H9 (cell line): ENCODE measurements around the gene TMEM39A. TPM values are rescaled to one million over a fixed set of nuclear protein-coding genes. Genes with fewer than 3 reads are reported as not detected.

Experiments
- DNase-seq: peaks from one replicate; pipeline ENCODE4 v3.0.0-alpha.2; 2017
- H2AFZ ChIP-seq: one replicate; pipeline ENCODE4 v1.6.1; 2013; ENCODE audit warnings: mild to moderate bottlenecking, low read length, control low read depth, moderate library complexity
- H2AK5ac ChIP-seq: 2 replicates; pipeline ENCODE4 v1.6.1; 2013; ENCODE audit warnings: low read length, control low read depth, mixed read lengths; ENCODE audit not compliant: insufficient read length
- H2BK120ac ChIP-seq: one replicate; pipeline ENCODE4 v1.6.1; 2013; ENCODE audit warnings: low read depth, mild to moderate bottlenecking, low read length, control low read depth, inconsistent platforms; ENCODE audit not compliant: poor library complexity, severe bottlenecking
- H2BK12ac ChIP-seq: 2 replicates; pipeline ENCODE4 v1.6.1; 2013; ENCODE audit warnings: low read length, control low read depth, mixed read lengths, low read depth; ENCODE audit not compliant: insufficient read length
- H2BK15ac ChIP-seq: 2 replicates; pipeline ENCODE4 v1.6.1; 2013; ENCODE audit warnings: low read depth, low read length, control low read depth
- H2BK20ac ChIP-seq: one replicate; pipeline ENCODE4 v1.6.1; 2013; ENCODE audit warnings: low read depth, mild to moderate bottlenecking, low read length, control low read depth, inconsistent platforms; ENCODE audit not compliant: poor library complexity, severe bottlenecking
- H2BK5ac ChIP-seq: 2 replicates; pipeline ENCODE4 v1.6.1; 2013; ENCODE audit warnings: low read length, control low read depth, mixed read lengths; ENCODE audit not compliant: insufficient read length
- H3K14ac ChIP-seq: 2 replicates; pipeline ENCODE4 v1.6.1; 2013; ENCODE audit warnings: low read length, control low read depth; ENCODE audit not compliant: insufficient read depth
- H3K18ac ChIP-seq: 2 replicates; pipeline ENCODE4 v1.6.1; 2013; ENCODE audit warnings: low read depth, mild to moderate bottlenecking, mixed read lengths, low read length, control low read depth; ENCODE audit not compliant: insufficient read length
- H3K23ac ChIP-seq: 2 replicates; pipeline ENCODE4 v1.6.1; 2013; ENCODE audit warnings: low read length, control low read depth, mixed read lengths, low read depth; ENCODE audit not compliant: insufficient read length
- H3K23me2 ChIP-seq: 2 replicates; pipeline ENCODE4 v1.6.1; 2013; ENCODE audit warnings: low read depth, mild to moderate bottlenecking, mixed read lengths, low read length, control low read depth; ENCODE audit not compliant: insufficient read length, poor library complexity, severe bottlenecking
- H3K27ac ChIP-seq: 2 replicates; pipeline ENCODE4 v1.5.1; 2013; ENCODE audit warnings: low read length, control low read depth, mixed read lengths, low read depth; ENCODE audit not compliant: insufficient read length
- H3K27me3 ChIP-seq: 2 replicates; pipeline ENCODE4 v1.6.1; 2013; ENCODE audit warnings: low read length, control low read depth, inconsistent platforms; ENCODE audit not compliant: insufficient read depth
- H3K4ac ChIP-seq: 2 replicates; pipeline ENCODE4 v1.6.1; 2013; ENCODE audit warnings: low read depth, mild to moderate bottlenecking, control low read depth, inconsistent platforms, low read length, moderate library complexity
- H3K4me1 ChIP-seq: 2 replicates; pipeline ENCODE4 v1.6.1; 2013; ENCODE audit warnings: low read length, control low read depth, inconsistent platforms; ENCODE audit not compliant: insufficient read depth
- H3K4me2 ChIP-seq: 2 replicates; pipeline ENCODE4 v1.6.1; 2013; ENCODE audit warnings: low read length, control low read depth, mixed read lengths; ENCODE audit not compliant: insufficient read length, insufficient read depth
- H3K56ac ChIP-seq: 2 replicates; pipeline ENCODE4 v1.6.1; 2013; ENCODE audit warnings: low read depth, mild to moderate bottlenecking, mixed read lengths, low read length, control low read depth; ENCODE audit not compliant: insufficient read length
- H3K79me1 ChIP-seq: 2 replicates; pipeline ENCODE4 v1.6.1; 2013; ENCODE audit warnings: low read depth, mild to moderate bottlenecking, moderate library complexity, low read length, control low read depth, inconsistent platforms; ENCODE audit not compliant: insufficient read depth, poor library complexity, severe bottlenecking
- H3K79me2 ChIP-seq: 2 replicates; pipeline ENCODE4 v1.6.1; 2013; ENCODE audit warnings: low read length, control low read depth, inconsistent platforms; ENCODE audit not compliant: insufficient read depth
- H3K9ac ChIP-seq: 2 replicates; pipeline ENCODE4 v1.6.1; 2013; ENCODE audit warnings: low read length, control low read depth, mixed read lengths; ENCODE audit not compliant: insufficient read length; ENCODE audit errors: extremely low read depth
- H3K9me3 ChIP-seq: one replicate; pipeline ENCODE4 v1.6.1; 2013; ENCODE audit warnings: low read depth, low read length, inconsistent platforms; ENCODE audit not compliant: control insufficient read depth
- H3T11ph ChIP-seq: one replicate; pipeline ENCODE4 v1.6.1; 2013; ENCODE audit warnings: mild to moderate bottlenecking, low read length, control low read depth, inconsistent platforms
- H4K20me1 ChIP-seq: one replicate; pipeline ENCODE4 v1.6.1; 2013; ENCODE audit not compliant: control insufficient read depth, insufficient read length, insufficient read depth
- H4K5ac ChIP-seq: 2 replicates; pipeline ENCODE4 v1.6.1; 2013; ENCODE audit warnings: low read depth, mild to moderate bottlenecking, mixed read lengths, low read length, control low read depth; ENCODE audit not compliant: insufficient read length
- H4K8ac ChIP-seq: replicated peaks from 2 replicates; pipeline ENCODE4 v1.6.1; 2013; ENCODE audit warnings: low read length, control low read depth, mixed read lengths, low read depth; ENCODE audit not compliant: insufficient read length
- H4K91ac ChIP-seq: 2 replicates; pipeline ENCODE4 v1.6.1; 2013; ENCODE audit warnings: low read depth, mild to moderate bottlenecking, moderate library complexity, mixed read lengths, low read length, control low read depth; ENCODE audit not compliant: insufficient read length
- H3K27ac Mint-ChIP-seq, 3 experiments: 2 replicates in 2 of 3; 3 replicates in 1 of 3; pipeline ENCODE4 v1.8.0; 2020 to 2021; ENCODE audit warnings: mixed read lengths in 3 of 3, mild to moderate bottlenecking in 1 of 3, moderate library complexity in 1 of 3
- H3K27me3 Mint-ChIP-seq: 2 replicates; pipeline ENCODE4 v1.8.0; 2021; ENCODE audit warnings: low read depth, mild to moderate bottlenecking, moderate library complexity, mixed read lengths
- H3K36me3 Mint-ChIP-seq, 3 experiments: 2 replicates in 2 of 3; 3 replicates in 1 of 3; pipeline ENCODE4 v1.8.0; 2020 to 2021; ENCODE audit warnings: low read depth in 3 of 3, mixed read lengths in 3 of 3; ENCODE audit not compliant: insufficient read depth in 1 of 3
- H3K4me1 Mint-ChIP-seq, 2 experiments: 2 replicates each; pipeline ENCODE4 v1.8.0; 2020; ENCODE audit warnings: mixed read lengths in 2 of 2
- H3K4me3 Mint-ChIP-seq, 2 experiments: 2 replicates in 1 of 2; 3 replicates in 1 of 2; pipeline ENCODE4 v1.8.0; 2020 to 2021; ENCODE audit warnings: mild to moderate bottlenecking in 2 of 2, mixed read lengths in 2 of 2, moderate library complexity in 1 of 2
- H3K9me3 Mint-ChIP-seq, 2 experiments: 2 replicates in 1 of 2; 3 replicates in 1 of 2; pipeline ENCODE4 v1.8.0; 2020; ENCODE audit warnings: mild to moderate bottlenecking in 2 of 2, mixed read lengths in 2 of 2, moderate library complexity in 1 of 2
- CTCF ChIP-seq: fragments of 200-600 bp; sonication (generic); conservative IDR thresholded peaks from 3 replicates; pipeline ENCODE4 v1.8.0; 2021; ENCODE audit warnings: antibody characterized with exemption, mild to moderate bottlenecking
- WGBS: extraction: QIAGEN DNeasy Blood & Tissue Kit; methylation state at CpG from one replicate; pipeline ENCODE4 v1.1.7; 2013; ENCODE audit warnings: missing lambda C conversion rate, low lambda C conversion rate, mixed read lengths; ENCODE audit not compliant: insufficient read length; ENCODE audit errors: extremely low coverage; 5-methylcytosine and 5-hydroxymethylcytosine counted together
- total RNA-seq: library from RNA; stranded (reverse); gene quantifications from 2 replicates; pipeline ENCODE4 v1.2.1, GENCODE V29; 2021

The TMEM39A gene
- total RNA-seq, 1 experiment from 2014 or later, result 45.0 TPM

- Histone ChIP-seq H3K9ac (no peak overlapping the region), H3K4me1 (no peaks in the 10 kb centered on the region), H3K4me2 (no peak overlapping the region), H3K27ac (no peak overlapping the region), H2BK15ac (no peak overlapping the region), H3K14ac (no peak overlapping the region), H4K20me1 (no peaks in the 10 kb centered on the region), H3K9me3 (peaks cover 9% of the 10 kb centered on the region), H2AFZ (no peak overlapping the region), H3K56ac (no peak overlapping the region), H3K18ac (no peak overlapping the region), H2AK5ac (no peak overlapping the region), H4K5ac (no peak overlapping the region), H2BK5ac (no peak overlapping the region), H2BK12ac (no peak overlapping the region), H4K91ac (no peak overlapping the region), H3K27me3 (no peaks in the 10 kb centered on the region), H3K79me1 (no peaks in the 10 kb centered on the region), H3K79me2 (no peaks in the 10 kb centered on the region), H3K23ac (no peak overlapping the region), H3K4ac (no peak overlapping the region), H2BK20ac (no peak overlapping the region), H3K23me2 (no peaks in the 10 kb centered on the region), H3T11ph (no peak overlapping the region), H4K8ac (no peak overlapping the region), H2BK120ac (no peak overlapping the region)
- 0 out of 3 replicates have a peak, but pooled peaks have one; percentile 21 for TF ChIP-seq CTCF
- no peak for DNase-seq
- WGBS, result no CpG with 5 or more reads among the region's 4 CpGs
- no peak overlapping the region for H3K4me3 Mint-ChIP-seq
- H3K27ac Mint-ChIP-seq, result no peak overlapping the region
- no peaks in the 10 kb centered on the region for H3K4me1 Mint-ChIP-seq
- H3K36me3 Mint-ChIP-seq, result peaks cover 59 to 82% (median 81%) of the 10 kb centered on the region in 3 experiments
- no peaks in the 10 kb centered on the region; the same call in 1 of the 2 replicates for H3K27me3 Mint-ChIP-seq
- H3K9me3 Mint-ChIP-seq, result peaks cover 8 to 14% of the 10 kb centered on the region in 2 experiments
These were observed 28.7 kb downstream of the TMEM39A start for GRCh38 chr3:119434703-119435102.
